ENCODE results near the gene INSL4.

GRCh38 chr9:5264219-5264595, 33.0 kb downstream of the INSL4 start:
- TF ChIP-seq EZH2phosphoT487 (IDR thresholded peaks at IDR 0.05; ENCODE audit: insufficient read depth, low read depth) (no peak), EZH2 (IDR thresholded peaks at IDR 0.05; ENCODE audit: insufficient read depth, poor library complexity, severe bottlenecking) (no peak)

Measured in GM23248 (cell line).